ENCODE measurements around the gene DDAH2. TPM values are rescaled to one million over a fixed set of nuclear protein-coding genes. Genes with fewer than 3 reads are reported as not detected.
A peak's percentile ranks its signal among the peaks of the same experiment; 100 is the strongest.

The DDAH2 gene
- total RNA-seq, 2 donors from 2014 or later, result 92.1 to 98.7 TPM

GRCh38 chr6:31734821-31735406, 5.8 kb upstream of the DDAH2 start:
- intact Hi-C loops (cut with DNase I), result loop anchor here (5.0 kb wide), 1 partner anchor 33 kb away; the partner anchor contains the start of gene ABHD16A
- peak; percentile 83 for DNase-seq
- H3K36me3 ChIP-seq, result peaks cover 14% of the 10 kb centered on the region

GRCh38 chr6:31734247-31734820, 5.2 kb upstream of the DDAH2 start:
- intact Hi-C loops (cut with DNase I), result no loop called here
- TF ChIP-seq CTCF (IDR thresholded peaks at IDR 0.05), result no peak
- DNase-seq, result no peak
- H3K9me3 ChIP-seq, result no peaks in the 10 kb centered on the region
- peak overlapping the region; percentile 95 to 100 for H3K9ac ChIP-seq (ENCODE audit: low read depth in 2 of 2, low read length in 2 of 2)
- peak overlapping the region; percentile 74 for H3K4me3 ChIP-seq
- H3K4me1 ChIP-seq, result peaks cover 10% of the 10 kb centered on the region
- no peaks in the 10 kb centered on the region for H3K27me3 ChIP-seq
- peaks cover 14% of the 10 kb centered on the region for H3K36me3 ChIP-seq
- H3K27ac ChIP-seq, result peak overlapping the region; percentile 86

More at GRCh38 chr6:31734821-31735406, 5.8 kb upstream of the DDAH2 start:
- no peak for TF ChIP-seq CTCF (IDR thresholded peaks at IDR 0.05)
- H3K27me3 ChIP-seq, result no peaks in the 10 kb centered on the region
- H3K27ac ChIP-seq, result peak overlapping the region; percentile 86
- no peaks in the 10 kb centered on the region for H3K9me3 ChIP-seq
- peak overlapping the region; percentile 95 to 100 for H3K9ac ChIP-seq (ENCODE audit: low read depth in 2 of 2, low read length in 2 of 2)
- H3K4me3 ChIP-seq, result peak overlapping the region; percentile 74
- peaks cover 10% of the 10 kb centered on the region for H3K4me1 ChIP-seq

- no peak for DNase-seq
- Histone ChIP-seq H3K9me3 (no peaks in the 10 kb centered on the region), H3K36me3 (peaks cover 14% of the 10 kb centered on the region), H3K27me3 (no peaks in the 10 kb centered on the region), H3K9ac (ENCODE audit: low read depth in 2 of 2, low read length in 2 of 2) (peak overlapping the region; percentile 95 to 100), H3K27ac (peak overlapping the region; percentile 86), H3K4me3 (no peak overlapping the region), H3K4me1 (peaks cover 10% of the 10 kb centered on the region)
- no peak for TF ChIP-seq CTCF (IDR thresholded peaks at IDR 0.05)
- intact Hi-C loops (cut with DNase I), result no loop called here
Observed at GRCh38 chr6:31733734-31734133, 4.6 kb upstream of the DDAH2 start.

- intact Hi-C loops (cut with DNase I), result no loop called here
- Histone ChIP-seq H3K4me1 (peaks cover 13% of the 10 kb centered on the region), H3K9ac (ENCODE audit: low read depth in 2 of 2, low read length in 2 of 2) (peak overlapping the region in 1 of 2 donors; percentile 14), H3K27me3 (no peaks in the 10 kb centered on the region), H3K4me3 (no peak overlapping the region), H3K27ac (peak overlapping the region; percentile 23), H3K9me3 (no peaks in the 10 kb centered on the region), H3K36me3 (peaks cover 14% of the 10 kb centered on the region)
- TF ChIP-seq CTCF (IDR thresholded peaks at IDR 0.05), result no peak
- DNase-seq, result no peak
Observed at GRCh38 chr6:31732029-31732428, 2.9 kb upstream of the DDAH2 start.

- H3K27me3 ChIP-seq, result no peaks in the 10 kb centered on the region
- H3K36me3 ChIP-seq, result peaks cover 14% of the 10 kb centered on the region
- DNase-seq, result no peak
- H3K27ac ChIP-seq, result peak overlapping the region; percentile 96
- peak overlapping the region; percentile 76 to 95 for H3K9ac ChIP-seq (ENCODE audit: low read depth in 2 of 2, low read length in 2 of 2)
- H3K4me1 ChIP-seq, result peaks cover 13% of the 10 kb centered on the region
- no peaks in the 10 kb centered on the region for H3K9me3 ChIP-seq
- TF ChIP-seq CTCF (IDR thresholded peaks at IDR 0.05), result no peak
- H3K4me3 ChIP-seq, result peak overlapping the region; percentile 60
- intact Hi-C loops (cut with DNase I), result no loop called here
Observed at GRCh38 chr6:31730631-31731086, 1.6 kb upstream of the DDAH2 start.

All from colonic mucosa (tissue), 4 donors.